Mammary epithelial cell (primary cell): ENCODE data around the gene FBXO7.

ENCODE experiments used
- CTCF ChIP-seq, 2 donors: IDR thresholded peaks in 1 of 2; conservative IDR thresholded peaks in 1 of 2; 2 replicates each; pipeline ENCODE4 v1.5.1; 2011 to 2012; ENCODE audit warnings: inconsistent platforms in 2 of 2, low read length in 2 of 2, mild to moderate bottlenecking in 2 of 2, control low read depth in 1 of 2, low read depth in 1 of 2; ENCODE audit not compliant: insufficient read depth in 1 of 2; ENCODE audit errors: extremely low read depth in 1 of 2
- EZH2 ChIP-seq: IDR thresholded peaks from 2 replicates; pipeline ENCODE4 v1.6.1; 2012; ENCODE audit warnings: low read length, inconsistent platforms, borderline replicate concordance

GRCh38 chr22:32482708-32483107 lies 8.1 kb downstream of the FBXO7 start:
- no peak for TF ChIP-seq CTCF (conservative IDR thresholded peaks at IDR 0.05 in 1 of 2, IDR thresholded peaks at IDR 0.05 in 1 of 2; ENCODE audit: extremely low read depth in 1 of 2, insufficient read depth in 1 of 2, low read depth in 1 of 2, low read length in 2 of 2)
- TF ChIP-seq EZH2: no peak
